HepG2 (cell line): ENCODE results near the gene POLR3K. TPM values are rescaled to one million over a fixed set of nuclear protein-coding genes. Genes with fewer than 3 reads are reported as not detected.
A peak's percentile ranks its signal among the peaks of the same experiment; 100 is the strongest.

Experiments
- ATF2 ChIP-seq: sonication (generic); formaldehyde crosslinking; IDR thresholded peaks from 2 replicates; pipeline ENCODE4 v1.4.0; 2020; ENCODE audit warnings: missing genetic modification reagents
- EP300 ChIP-seq, 3 experiments: sonication (generic) in 1 of 3; formaldehyde crosslinking in 1 of 3; IDR thresholded peaks; 2 replicates each; pipeline versions ENCODE4 v1.5.1 to v1.6.1; 2011 to 2020; ENCODE audit warnings: low read depth in 2 of 3, low read length in 2 of 3, borderline replicate concordance in 1 of 3, improper control_type of control experiment in 1 of 3, mild to moderate bottlenecking in 1 of 3, missing genetic modification reagents in 1 of 3, moderate library complexity in 1 of 3
- HDAC2 ChIP-seq: sonication (generic); formaldehyde crosslinking; IDR thresholded peaks from 2 replicates; pipeline ENCODE4 v1.4.0; 2020; ENCODE audit warnings: missing genetic modification reagents
- MLLT10 ChIP-seq: sonication (generic); formaldehyde crosslinking; IDR thresholded peaks from 2 replicates; pipeline ENCODE4 v1.4.0; 2020; ENCODE audit warnings: missing genetic modification reagents
- REPIN1 ChIP-seq: sonication (generic); formaldehyde crosslinking; IDR thresholded peaks from 2 replicates; pipeline ENCODE4 v1.8.0; 2022; ENCODE audit warnings: missing genetic modification reagents, low read depth, mild to moderate bottlenecking, borderline replicate concordance
- TFDP1 ChIP-seq: IDR thresholded peaks from 2 replicates; pipeline ENCODE4 v1.6.1; 2016; ENCODE audit warnings: missing compliant biosample characterization, missing genetic modification reagents, borderline replicate concordance
- ZNF124 ChIP-seq: sonication (generic); formaldehyde crosslinking; IDR thresholded peaks from 2 replicates; pipeline ENCODE4 v1.4.0; 2020; ENCODE audit warnings: missing genetic modification reagents
- ZNF180 ChIP-seq: sonication (generic); formaldehyde crosslinking; IDR thresholded peaks from 2 replicates; pipeline ENCODE4 v1.4.0; 2020; ENCODE audit warnings: low read depth, missing genetic modification reagents, borderline replicate concordance
- ZNF3 ChIP-seq: IDR thresholded peaks from 2 replicates; pipeline ENCODE4 v1.7.0; 2017; ENCODE audit warnings: inconsistent platforms
- ZNF331 ChIP-seq: sonication (generic); formaldehyde crosslinking; IDR thresholded peaks from 2 replicates; pipeline ENCODE4 v1.4.0; 2020; ENCODE audit warnings: missing genetic modification reagents
- ZNF776 ChIP-seq: sonication (generic); formaldehyde crosslinking; IDR thresholded peaks from 2 replicates; pipeline ENCODE4 v1.4.0; 2020; ENCODE audit warnings: mild to moderate bottlenecking, missing genetic modification reagents
- ZNF788 ChIP-seq: sonication (generic); formaldehyde crosslinking; IDR thresholded peaks from 2 replicates; pipeline ENCODE4 v1.5.0; 2020; ENCODE audit warnings: mild to moderate bottlenecking, missing genetic modification reagents, borderline replicate concordance
- polyA plus RNA-seq, 8 experiments: library from polyadenylated mRNA; depleted of rRNA in 3 of 8; stranded (reverse) in 7 of 8; unstranded in 1 of 8; fragments of >200 nt; fragmentation: Illumina TruSeq in 4 of 8; extraction: Trizol in 4 of 8; gene quantifications; 2 replicates each; pipeline versions ENCODE4 v1.2.1 to v1.2.3, GENCODE V29; 2011 to 2016; ENCODE audit warnings: low read depth in 4 of 8, missing spikeins in 1 of 8, mixed read lengths in 1 of 8; ENCODE audit not compliant: insufficient read depth in 1 of 8
- total RNA-seq, 5 experiments: library from RNA; depleted of rRNA; stranded (reverse); fragments of >200 nt; fragmentation: Illumina TruSeq; extraction: Trizol; gene quantifications; 2 replicates each; pipeline ENCODE4 v1.2.3, GENCODE V29; 2016; ENCODE audit warnings: low read depth in 1 of 5
- TF ChIP-seq, protein P1 (sequence below), 2 experiments: IDR thresholded peaks; 2 replicates each; pipeline ENCODE4 v1.6.1; 2011 to 2012; ENCODE audit warnings: low read length in 2 of 2, borderline replicate concordance in 1 of 2, low read depth in 1 of 2, mild to moderate bottlenecking in 1 of 2, moderate library complexity in 1 of 2
- TF ChIP-seq, protein P2 (sequence below): IDR thresholded peaks from 2 replicates; pipeline ENCODE4 v1.6.1; 2012; ENCODE audit warnings: inconsistent platforms
- TF ChIP-seq, protein P3 (sequence below): sonication (generic); formaldehyde crosslinking; IDR thresholded peaks from 2 replicates; pipeline ENCODE4 v1.5.1; 2020; ENCODE audit warnings: mild to moderate bottlenecking, missing genetic modification reagents, moderate library complexity
- TF ChIP-seq, protein P4 (sequence below): IDR thresholded peaks from 2 replicates; pipeline ENCODE4 v1.6.1; 2016; ENCODE audit warnings: low read depth, control low read depth

Gene POLR3K
- total and polyA plus RNA-seq, 2 of the 13 experiments (the other 11 are each of a cell fraction or from before 2014, with no cell fraction given) = 14.8 to 18.8 TPM

DNA sequence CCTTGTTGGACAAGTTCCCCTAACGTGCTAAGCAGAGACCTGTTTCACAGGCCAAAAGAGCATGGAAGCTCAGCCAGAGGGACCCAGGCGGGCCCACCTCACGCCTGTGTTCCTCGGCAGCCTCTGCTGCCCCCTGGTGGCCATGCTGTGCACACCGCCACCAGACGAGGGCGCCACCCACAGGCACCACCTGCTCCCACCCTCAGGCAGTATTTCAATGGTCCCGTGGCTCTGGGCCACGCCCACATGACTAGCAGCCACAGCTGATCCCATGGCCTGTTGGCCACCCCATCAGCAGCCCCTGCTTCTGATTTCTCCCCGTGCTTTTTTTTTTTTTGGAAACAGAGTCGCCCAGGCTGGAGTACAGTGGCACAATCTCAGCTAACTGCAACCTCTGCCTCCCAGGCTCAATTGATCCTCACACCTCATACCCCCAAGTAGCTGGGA, 43.5 kb upstream of the POLR3K start (continued):
- TF ChIP-seq ZNF3 (no peak), ZNF180 (CRISPR knock-in tag) (no peak), ZNF124 (CRISPR knock-in tag) (0 out of 2 replicates have a peak, but pooled peaks have one; percentile 56), HDAC2 (CRISPR knock-in tag) (peak; percentile 47; the same call in 1 of the 2 replicates), MLLT10 (CRISPR knock-in tag) (no peak), ATF2 (peak; percentile 49; the same call in 1 of the 2 replicates), ZNF331 (CRISPR knock-in tag) (peak; percentile 75; the same call in 1 of the 2 replicates), EP300 (IDR thresholded peaks at IDR 0.05; ENCODE audit: low read depth in 2 of 2, low read length in 2 of 2) (no peak), EP300 (CRISPR knock-in tag; IDR thresholded peaks at IDR 0.05; ENCODE audit: borderline replicate concordance) (no peak), ZNF776 (CRISPR knock-in tag) (0 out of 2 replicates have a peak, but pooled peaks have one; percentile 39), TFDP1 (CRISPR knock-in tag) (peak; percentile 30; the same call in 1 of the 2 replicates), REPIN1 (CRISPR knock-in tag) (peak; percentile 52; the same call in 1 of the 2 replicates), ZNF788 (CRISPR knock-in tag) (peak; percentile 71; the same call in 1 of the 2 replicates)
- TF ChIP-seq, protein P1, sequence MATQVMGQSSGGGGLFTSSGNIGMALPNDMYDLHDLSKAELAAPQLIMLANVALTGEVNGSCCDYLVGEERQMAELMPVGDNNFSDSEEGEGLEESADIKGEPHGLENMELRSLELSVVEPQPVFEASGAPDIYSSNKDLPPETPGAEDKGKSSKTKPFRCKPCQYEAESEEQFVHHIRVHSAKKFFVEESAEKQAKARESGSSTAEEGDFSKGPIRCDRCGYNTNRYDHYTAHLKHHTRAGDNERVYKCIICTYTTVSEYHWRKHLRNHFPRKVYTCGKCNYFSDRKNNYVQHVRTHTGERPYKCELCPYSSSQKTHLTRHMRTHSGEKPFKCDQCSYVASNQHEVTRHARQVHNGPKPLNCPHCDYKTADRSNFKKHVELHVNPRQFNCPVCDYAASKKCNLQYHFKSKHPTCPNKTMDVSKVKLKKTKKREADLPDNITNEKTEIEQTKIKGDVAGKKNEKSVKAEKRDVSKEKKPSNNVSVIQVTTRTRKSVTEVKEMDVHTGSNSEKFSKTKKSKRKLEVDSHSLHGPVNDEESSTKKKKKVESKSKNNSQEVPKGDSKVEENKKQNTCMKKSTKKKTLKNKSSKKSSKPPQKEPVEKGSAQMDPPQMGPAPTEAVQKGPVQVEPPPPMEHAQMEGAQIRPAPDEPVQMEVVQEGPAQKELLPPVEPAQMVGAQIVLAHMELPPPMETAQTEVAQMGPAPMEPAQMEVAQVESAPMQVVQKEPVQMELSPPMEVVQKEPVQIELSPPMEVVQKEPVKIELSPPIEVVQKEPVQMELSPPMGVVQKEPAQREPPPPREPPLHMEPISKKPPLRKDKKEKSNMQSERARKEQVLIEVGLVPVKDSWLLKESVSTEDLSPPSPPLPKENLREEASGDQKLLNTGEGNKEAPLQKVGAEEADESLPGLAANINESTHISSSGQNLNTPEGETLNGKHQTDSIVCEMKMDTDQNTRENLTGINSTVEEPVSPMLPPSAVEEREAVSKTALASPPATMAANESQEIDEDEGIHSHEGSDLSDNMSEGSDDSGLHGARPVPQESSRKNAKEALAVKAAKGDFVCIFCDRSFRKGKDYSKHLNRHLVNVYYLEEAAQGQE (IDR thresholded peaks at IDR 0.05; ENCODE audit: borderline replicate concordance in 1 of 2, low read depth in 1 of 2, low read length in 2 of 2) = no peak
- TF ChIP-seq, protein P2, sequence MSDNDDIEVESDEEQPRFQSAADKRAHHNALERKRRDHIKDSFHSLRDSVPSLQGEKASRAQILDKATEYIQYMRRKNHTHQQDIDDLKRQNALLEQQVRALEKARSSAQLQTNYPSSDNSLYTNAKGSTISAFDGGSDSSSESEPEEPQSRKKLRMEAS = peak; percentile 74; the same call in 1 of the 2 replicates
- TF ChIP-seq, protein P3, sequence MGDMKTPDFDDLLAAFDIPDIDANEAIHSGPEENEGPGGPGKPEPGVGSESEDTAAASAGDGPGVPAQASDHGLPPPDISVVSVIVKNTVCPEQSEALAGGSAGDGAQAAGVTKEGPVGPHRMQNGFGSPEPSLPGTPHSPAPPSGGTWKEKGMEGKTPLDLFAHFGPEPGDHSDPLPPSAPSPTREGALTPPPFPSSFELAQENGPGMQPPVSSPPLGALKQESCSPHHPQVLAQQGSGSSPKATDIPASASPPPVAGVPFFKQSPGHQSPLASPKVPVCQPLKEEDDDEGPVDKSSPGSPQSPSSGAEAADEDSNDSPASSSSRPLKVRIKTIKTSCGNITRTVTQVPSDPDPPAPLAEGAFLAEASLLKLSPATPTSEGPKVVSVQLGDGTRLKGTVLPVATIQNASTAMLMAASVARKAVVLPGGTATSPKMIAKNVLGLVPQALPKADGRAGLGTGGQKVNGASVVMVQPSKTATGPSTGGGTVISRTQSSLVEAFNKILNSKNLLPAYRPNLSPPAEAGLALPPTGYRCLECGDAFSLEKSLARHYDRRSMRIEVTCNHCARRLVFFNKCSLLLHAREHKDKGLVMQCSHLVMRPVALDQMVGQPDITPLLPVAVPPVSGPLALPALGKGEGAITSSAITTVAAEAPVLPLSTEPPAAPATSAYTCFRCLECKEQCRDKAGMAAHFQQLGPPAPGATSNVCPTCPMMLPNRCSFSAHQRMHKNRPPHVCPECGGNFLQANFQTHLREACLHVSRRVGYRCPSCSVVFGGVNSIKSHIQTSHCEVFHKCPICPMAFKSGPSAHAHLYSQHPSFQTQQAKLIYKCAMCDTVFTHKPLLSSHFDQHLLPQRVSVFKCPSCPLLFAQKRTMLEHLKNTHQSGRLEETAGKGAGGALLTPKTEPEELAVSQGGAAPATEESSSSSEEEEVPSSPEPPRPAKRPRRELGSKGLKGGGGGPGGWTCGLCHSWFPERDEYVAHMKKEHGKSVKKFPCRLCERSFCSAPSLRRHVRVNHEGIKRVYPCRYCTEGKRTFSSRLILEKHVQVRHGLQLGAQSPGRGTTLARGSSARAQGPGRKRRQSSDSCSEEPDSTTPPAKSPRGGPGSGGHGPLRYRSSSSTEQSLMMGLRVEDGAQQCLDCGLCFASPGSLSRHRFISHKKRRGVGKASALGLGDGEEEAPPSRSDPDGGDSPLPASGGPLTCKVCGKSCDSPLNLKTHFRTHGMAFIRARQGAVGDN = peak; percentile 72
- TF ChIP-seq, protein P4, sequence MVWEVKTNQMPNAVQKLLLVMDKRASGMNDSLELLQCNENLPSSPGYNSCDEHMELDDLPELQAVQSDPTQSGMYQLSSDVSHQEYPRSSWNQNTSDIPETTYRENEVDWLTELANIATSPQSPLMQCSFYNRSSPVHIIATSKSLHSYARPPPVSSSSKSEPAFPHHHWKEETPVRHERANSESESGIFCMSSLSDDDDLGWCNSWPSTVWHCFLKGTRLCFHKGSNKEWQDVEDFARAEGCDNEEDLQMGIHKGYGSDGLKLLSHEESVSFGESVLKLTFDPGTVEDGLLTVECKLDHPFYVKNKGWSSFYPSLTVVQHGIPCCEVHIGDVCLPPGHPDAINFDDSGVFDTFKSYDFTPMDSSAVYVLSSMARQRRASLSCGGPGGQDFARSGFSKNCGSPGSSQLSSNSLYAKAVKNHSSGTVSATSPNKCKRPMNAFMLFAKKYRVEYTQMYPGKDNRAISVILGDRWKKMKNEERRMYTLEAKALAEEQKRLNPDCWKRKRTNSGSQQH (CRISPR knock-in tag) = peak; percentile 57; the same call in 1 of the 2 replicates
